ENCODE data around the gene SSNA1. TPM values are rescaled to one million over a fixed set of nuclear protein-coding genes. Genes with fewer than 3 reads are reported as not detected.

SSNA1 gene
- total RNA-seq, 1 donor from 2014 or later: 52.7 TPM

DNA sequence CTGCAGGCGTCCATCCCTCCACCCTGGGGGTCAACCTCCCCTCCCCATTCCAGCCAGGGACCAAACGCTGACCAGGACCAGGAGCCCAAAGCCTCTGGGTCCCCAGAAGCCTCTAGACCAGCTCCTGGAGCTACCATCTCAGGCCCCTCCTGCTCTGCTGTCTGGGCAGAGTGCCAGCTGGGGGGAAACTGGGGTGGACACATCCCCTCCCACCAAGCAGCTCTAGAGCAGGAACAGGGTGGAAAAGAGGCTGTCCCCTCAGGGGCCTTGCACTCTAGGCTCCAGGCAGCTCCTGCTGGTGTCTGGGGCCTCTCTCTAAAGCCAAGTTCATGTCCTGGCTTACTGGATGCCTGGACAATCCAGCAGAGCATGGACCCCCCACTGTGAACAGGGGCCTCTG is 4.4 kb downstream of the SSNA1 start:
- Mint-ChIP-seq H3K27me3 (ENCODE audit: low read depth, unreplicated experiment) (no peaks in the 10 kb centered on the region), H3K4me3 (ENCODE audit: unreplicated experiment) (no peak overlapping the region), H3K9me3 (ENCODE audit: unreplicated experiment) (no peaks in the 10 kb centered on the region), H3K36me3 (ENCODE audit: low read depth, unreplicated experiment) (no peaks in the 10 kb centered on the region), H3K27ac (ENCODE audit: unreplicated experiment) (no peak overlapping the region), H3K4me1 (ENCODE audit: low read depth, unreplicated experiment) (peaks cover 10% of the 10 kb centered on the region)
- Histone ChIP-seq H3K36me3 (ENCODE audit: insufficient read depth, low read length) (no peaks in the 10 kb centered on the region), H3K27ac (ENCODE audit: low read depth, low read length) (no peak overlapping the region), H3K79me2 (ENCODE audit: insufficient read depth, low read length) (peaks cover 74% of the 10 kb centered on the region), H3K9me3 (ENCODE audit: insufficient read depth, low read depth, low read length) (no peaks in the 10 kb centered on the region), H3K9ac (ENCODE audit: low read length) (no peak overlapping the region), H2AFZ (ENCODE audit: low read depth, low read length) (no peak overlapping the region), H3K4me3 (ENCODE audit: insufficient read depth, low read depth, low read length) (no peak overlapping the region), H4K20me1 (ENCODE audit: insufficient read depth, low read length) (peaks cover 79% of the 10 kb centered on the region), H3K27me3 (ENCODE audit: insufficient read depth, low read length) (no peaks in the 10 kb centered on the region), H3K4me2 (ENCODE audit: low read length) (no peak overlapping the region), H3K4me1 (ENCODE audit: insufficient read depth, low read length) (peaks cover 11% of the 10 kb centered on the region)
- no peak for FAIRE-seq
- DNase-seq (ENCODE audit: low read depth): no peak
- no peak for TF ChIP-seq EZH2 (IDR thresholded peaks at IDR 0.05; ENCODE audit: insufficient read depth, low read length)
- TF ChIP-seq, protein P1, sequence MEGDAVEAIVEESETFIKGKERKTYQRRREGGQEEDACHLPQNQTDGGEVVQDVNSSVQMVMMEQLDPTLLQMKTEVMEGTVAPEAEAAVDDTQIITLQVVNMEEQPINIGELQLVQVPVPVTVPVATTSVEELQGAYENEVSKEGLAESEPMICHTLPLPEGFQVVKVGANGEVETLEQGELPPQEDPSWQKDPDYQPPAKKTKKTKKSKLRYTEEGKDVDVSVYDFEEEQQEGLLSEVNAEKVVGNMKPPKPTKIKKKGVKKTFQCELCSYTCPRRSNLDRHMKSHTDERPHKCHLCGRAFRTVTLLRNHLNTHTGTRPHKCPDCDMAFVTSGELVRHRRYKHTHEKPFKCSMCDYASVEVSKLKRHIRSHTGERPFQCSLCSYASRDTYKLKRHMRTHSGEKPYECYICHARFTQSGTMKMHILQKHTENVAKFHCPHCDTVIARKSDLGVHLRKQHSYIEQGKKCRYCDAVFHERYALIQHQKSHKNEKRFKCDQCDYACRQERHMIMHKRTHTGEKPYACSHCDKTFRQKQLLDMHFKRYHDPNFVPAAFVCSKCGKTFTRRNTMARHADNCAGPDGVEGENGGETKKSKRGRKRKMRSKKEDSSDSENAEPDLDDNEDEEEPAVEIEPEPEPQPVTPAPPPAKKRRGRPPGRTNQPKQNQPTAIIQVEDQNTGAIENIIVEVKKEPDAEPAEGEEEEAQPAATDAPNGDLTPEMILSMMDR (IDR thresholded peaks at IDR 0.05; ENCODE audit: insufficient read depth, low read depth, low read length): no peak

DNA sequence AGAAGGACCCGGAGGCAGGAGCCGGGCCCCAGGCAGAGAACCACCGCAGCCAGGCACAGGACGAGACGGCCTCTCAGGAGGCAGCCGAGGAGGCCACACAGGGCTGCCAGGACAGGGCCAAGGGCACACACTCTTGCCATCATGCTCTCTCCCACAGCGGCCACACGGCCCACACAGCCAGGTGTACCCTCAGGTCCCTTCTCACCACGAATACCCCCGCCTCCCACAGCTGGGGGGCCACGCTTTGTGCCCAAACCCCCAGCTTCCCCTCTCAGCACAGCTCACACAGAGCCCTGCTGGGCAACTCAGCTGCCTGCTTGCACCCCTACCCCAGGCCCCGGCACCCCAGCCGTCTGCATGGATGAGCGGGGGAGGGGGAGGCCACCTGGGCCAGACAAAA is 5.3 kb downstream of the SSNA1 start:
- no peak overlapping the region for H3K4me3 Mint-ChIP-seq (ENCODE audit: unreplicated experiment)
- no peak overlapping the region for H3K9ac ChIP-seq (ENCODE audit: low read length)
- DNase-seq (ENCODE audit: low read depth) (no peak), FAIRE-seq (no peak)
- H3K36me3 ChIP-seq (ENCODE audit: insufficient read depth, low read length): no peaks in the 10 kb centered on the region
- H3K4me2 ChIP-seq (ENCODE audit: low read length): no peak overlapping the region
- no peaks in the 10 kb centered on the region for H3K9me3 Mint-ChIP-seq (ENCODE audit: unreplicated experiment)
- H3K79me2 ChIP-seq (ENCODE audit: insufficient read depth, low read length): peaks cover 78% of the 10 kb centered on the region
- H3K36me3 Mint-ChIP-seq (ENCODE audit: low read depth, unreplicated experiment): no peaks in the 10 kb centered on the region
- peaks cover 19% of the 10 kb centered on the region for H3K4me1 ChIP-seq (ENCODE audit: insufficient read depth, low read length)
- H3K27me3 Mint-ChIP-seq (ENCODE audit: low read depth, unreplicated experiment): no peaks in the 10 kb centered on the region
- H2AFZ ChIP-seq (ENCODE audit: low read depth, low read length): no peak overlapping the region
- H3K27me3 ChIP-seq (ENCODE audit: insufficient read depth, low read length): no peaks in the 10 kb centered on the region
- peaks cover 89% of the 10 kb centered on the region for H4K20me1 ChIP-seq (ENCODE audit: insufficient read depth, low read length)
- H3K27ac Mint-ChIP-seq (ENCODE audit: unreplicated experiment): no peak overlapping the region
- H3K4me3 ChIP-seq (ENCODE audit: insufficient read depth, low read depth, low read length): no peak overlapping the region
- no peak for TF ChIP-seq EZH2 (IDR thresholded peaks at IDR 0.05; ENCODE audit: insufficient read depth, low read length)
- TF ChIP-seq, protein P1 (IDR thresholded peaks at IDR 0.05; ENCODE audit: insufficient read depth, low read depth, low read length): no peak
- H3K27ac ChIP-seq (ENCODE audit: low read depth, low read length): no peak overlapping the region
- H3K4me1 Mint-ChIP-seq (ENCODE audit: low read depth, unreplicated experiment): peaks cover 11% of the 10 kb centered on the region
- H3K9me3 ChIP-seq (ENCODE audit: insufficient read depth, low read depth, low read length): no peaks in the 10 kb centered on the region

DNA sequence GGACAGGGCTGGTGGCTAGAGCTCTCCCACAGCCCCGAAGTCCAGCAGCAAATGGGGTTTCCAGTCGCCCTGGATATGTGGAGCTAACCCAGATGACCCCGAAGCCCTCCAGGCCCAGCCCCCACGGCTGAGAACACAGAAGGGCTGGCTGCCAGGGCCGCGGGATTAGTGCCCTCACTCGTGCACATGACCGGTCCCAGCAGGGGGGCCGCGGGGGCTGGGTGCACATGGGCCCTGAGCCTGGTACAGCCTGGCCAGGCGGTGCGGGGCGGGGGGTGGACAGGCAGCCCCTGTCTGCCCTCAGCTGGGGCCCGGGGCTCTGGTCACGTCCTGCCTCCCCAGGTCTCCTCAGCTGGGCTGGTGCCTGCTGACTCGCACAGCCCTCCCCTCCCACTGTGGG is 5.9 kb downstream of the SSNA1 start:
- Mint-ChIP-seq H3K36me3 (ENCODE audit: low read depth, unreplicated experiment) (no peaks in the 10 kb centered on the region), H3K4me1 (ENCODE audit: low read depth, unreplicated experiment) (peaks cover 10% of the 10 kb centered on the region), H3K27ac (ENCODE audit: unreplicated experiment) (no peak overlapping the region), H3K9me3 (ENCODE audit: unreplicated experiment) (no peaks in the 10 kb centered on the region), H3K4me3 (ENCODE audit: unreplicated experiment) (no peak overlapping the region), H3K27me3 (ENCODE audit: low read depth, unreplicated experiment) (no peaks in the 10 kb centered on the region)
- H3K4me2 ChIP-seq (ENCODE audit: low read length): no peak overlapping the region
- H3K79me2 ChIP-seq (ENCODE audit: insufficient read depth, low read length): peaks cover 80% of the 10 kb centered on the region
- H4K20me1 ChIP-seq (ENCODE audit: insufficient read depth, low read length): peaks cover 91% of the 10 kb centered on the region
- no peak overlapping the region for H3K27ac ChIP-seq (ENCODE audit: low read depth, low read length)
- H3K36me3 ChIP-seq (ENCODE audit: insufficient read depth, low read length): no peaks in the 10 kb centered on the region
- no peaks in the 10 kb centered on the region for H3K27me3 ChIP-seq (ENCODE audit: insufficient read depth, low read length)
- no peaks in the 10 kb centered on the region for H3K9me3 ChIP-seq (ENCODE audit: insufficient read depth, low read depth, low read length)
- FAIRE-seq (no peak), DNase-seq (ENCODE audit: low read depth) (no peak)
- peaks cover 23% of the 10 kb centered on the region for H3K4me1 ChIP-seq (ENCODE audit: insufficient read depth, low read length)
- H3K4me3 ChIP-seq (ENCODE audit: insufficient read depth, low read depth, low read length): no peak overlapping the region
- TF ChIP-seq EZH2 (IDR thresholded peaks at IDR 0.05; ENCODE audit: insufficient read depth, low read length): no peak
- TF ChIP-seq, protein P1 (IDR thresholded peaks at IDR 0.05; ENCODE audit: insufficient read depth, low read depth, low read length): no peak
- H2AFZ ChIP-seq (ENCODE audit: low read depth, low read length): no peak overlapping the region
- H3K9ac ChIP-seq (ENCODE audit: low read length): no peak overlapping the region
